IPS DF 4.7 (cell line): Measurements from ENCODE around the gene GCHFR.

Experiments used
- DNase-seq: peaks from one replicate; pipeline ENCODE4 v3.0.0-alpha.2; 2013; ENCODE audit warnings: low spot score; ENCODE audit errors: extremely low read depth

Gene GCHFR

GRCh38 chr15:40808861-40809450 lies 45.1 kb downstream of the GCHFR start:
- no peak for DNase-seq

- no peak for DNase-seq
These were observed 49.0 kb downstream of the GCHFR start for GRCh38 chr15:40812721-40813425.

- no peak for DNase-seq
These were observed 51.3 kb downstream of the GCHFR start for GRCh38 chr15:40815042-40815698.
